Measurements from ENCODE around the gene PPME1. TPM values are rescaled to one million over a fixed set of nuclear protein-coding genes. Genes with fewer than 3 reads are reported as not detected.

The PPME1 gene
- total RNA-seq, 8 experiments from 2014 or later, result 34.9 to 68.7 (median 46.8) TPM

Other genes starting within 250 kb of the PPME1 start
- gene DNAJB13, start 220.3 kb upstream of the PPME1 start, total RNA-seq, result 1 to 10 TPM in 2 of 8 experiments, under 1 TPM in 5, not detected in 1; 0.17 to 6.7 (median 0.55) TPM
- gene UCP2, start 188.4 kb upstream of the PPME1 start, total RNA-seq, result 10 to 100 TPM in 2 of 8 experiments, 1 to 10 TPM in 6; 1.3 to 15.0 (median 4.0) TPM
- gene UCP3, start 162.2 kb upstream of the PPME1 start, total RNA-seq, result 1 to 10 TPM in 6 of 8 experiments, under 1 TPM in 2; 0.51 to 2.6 (median 2.1) TPM
- gene C2CD3, start 287 bp upstream of the PPME1 start, total RNA-seq, result 10 to 100 TPM in 6 of 8 experiments, 1 to 10 TPM in 2; 8.0 to 26.3 (median 15.2) TPM
- 1 to 10 TPM in 3 of 8 experiments, under 1 TPM in 5; 0.25 to 3.5 (median 0.78) TPM for gene P4HA3, start 140.4 kb downstream of the PPME1 start, total RNA-seq
- 10 to 100 TPM in 6 of 8 experiments, 1 to 10 TPM in 2; 1.4 to 82.5 (median 40.4) TPM for gene PGM2L1, start 227.1 kb downstream of the PPME1 start, total RNA-seq